Measurements from ENCODE around the gene RBBP9.

The RBBP9 gene

GRCh38 chr20:18477821-18478220, 19.2 kb downstream of the RBBP9 start:
- Mint-ChIP-seq H3K9me3 (no peaks in the 10 kb centered on the region), H3K27ac (no peak overlapping the region), H3K36me3 (ENCODE audit: low read depth) (peaks cover 96% of the 10 kb centered on the region), H3K27me3 (no peaks in the 10 kb centered on the region), H3K4me3 (no peak overlapping the region), H3K4me1 (ENCODE audit: low read depth) (no peaks in the 10 kb centered on the region)
- intact Hi-C loops (cut with micrococcal nuclease): no loop called here

GRCh38 chr20:18477218-18477617, 19.8 kb downstream of the RBBP9 start:
- Mint-ChIP-seq H3K4me1 (ENCODE audit: low read depth) (no peaks in the 10 kb centered on the region), H3K36me3 (ENCODE audit: low read depth) (peaks cover 91% of the 10 kb centered on the region), H3K27me3 (no peaks in the 10 kb centered on the region), H3K27ac (no peak overlapping the region), H3K9me3 (no peaks in the 10 kb centered on the region), H3K4me3 (no peak overlapping the region)
- intact Hi-C loops (cut with micrococcal nuclease): no loop called here

GRCh38 chr20:18466894-18467730, 29.9 kb downstream of the RBBP9 start, which contains the start of the genes DZANK1 and POLR3F:
Gene DZANK1, minus strand, starts transcription at chr20:18467030. Its CDS starts 1,672 bp downstream, at chr20:18465358.
Gene POLR3F, plus strand, starts transcription at chr20:18467390. Its CDS starts 117 bp downstream, at chr20:18467507.
- Mint-ChIP-seq H3K4me3 (peak within 1 kb of the TSS; percentile 86), H3K27ac (peak within 1 kb of the TSS; percentile 90), H3K27me3 (no peaks in the 10 kb centered on the region), H3K9me3 (no peaks in the 10 kb centered on the region), H3K4me1 (ENCODE audit: low read depth) (peaks cover 17% of the 10 kb centered on the region), H3K36me3 (ENCODE audit: low read depth) (peaks cover 38% of the 10 kb centered on the region)
- intact Hi-C loops (cut with micrococcal nuclease): loop anchor here (1.0 to 5.0 kb wide), 6 partner anchors 30 to 180 kb away; partner anchors contain the start of genes RBBP9, SEC23B, SMIM26 and ZNF133

- H3K9me3 Mint-ChIP-seq: no peaks in the 10 kb centered on the region
- peaks cover 17% of the 10 kb centered on the region for H3K4me1 Mint-ChIP-seq (ENCODE audit: low read depth)
- H3K27ac Mint-ChIP-seq: peak overlapping the region; percentile 90
- peak overlapping the region; percentile 86 for H3K4me3 Mint-ChIP-seq
- H3K36me3 Mint-ChIP-seq (ENCODE audit: low read depth): peaks cover 32% of the 10 kb centered on the region
- intact Hi-C loops (cut with micrococcal nuclease): loop anchor here (2.0 to 5.0 kb wide), 4 partner anchors 30 to 179 kb away; partner anchors contain the start of genes RBBP9, SMIM26 and ZNF133
- H3K27me3 Mint-ChIP-seq: no peaks in the 10 kb centered on the region
Observed at GRCh38 chr20:18466574-18466893, 30.5 kb downstream of the RBBP9 start.

GRCh38 chr20:18465536-18466200, 31.4 kb downstream of the RBBP9 start:
- Mint-ChIP-seq H3K9me3 (no peaks in the 10 kb centered on the region), H3K36me3 (ENCODE audit: low read depth) (peaks cover 23% of the 10 kb centered on the region), H3K4me1 (ENCODE audit: low read depth) (peaks cover 17% of the 10 kb centered on the region), H3K27me3 (no peaks in the 10 kb centered on the region), H3K27ac (no peak overlapping the region), H3K4me3 (no peak overlapping the region)
- intact Hi-C loops (cut with micrococcal nuclease): loop anchor here (2.0 to 5.0 kb wide), 4 partner anchors 31 to 178 kb away; partner anchors contain the start of genes RBBP9, SMIM26 and ZNF133

- Mint-ChIP-seq H3K36me3 (ENCODE audit: low read depth) (no peaks in the 10 kb centered on the region), H3K27me3 (no peaks in the 10 kb centered on the region), H3K4me1 (ENCODE audit: low read depth) (no peaks in the 10 kb centered on the region), H3K27ac (no peak overlapping the region), H3K9me3 (peaks cover 8% of the 10 kb centered on the region), H3K4me3 (no peak overlapping the region)
- intact Hi-C loops (cut with micrococcal nuclease): no loop called here
Observed at GRCh38 chr20:18456600-18456999, 40.4 kb downstream of the RBBP9 start.

- Mint-ChIP-seq H3K27me3 (no peaks in the 10 kb centered on the region), H3K9me3 (no peaks in the 10 kb centered on the region), H3K36me3 (ENCODE audit: low read depth) (no peaks in the 10 kb centered on the region), H3K27ac (no peak overlapping the region), H3K4me1 (ENCODE audit: low read depth) (no peaks in the 10 kb centered on the region), H3K4me3 (no peak overlapping the region)
- intact Hi-C loops (cut with micrococcal nuclease): no loop called here
Observed at GRCh38 chr20:18443886-18444285, 53.1 kb downstream of the RBBP9 start.

- peaks cover 9% of the 10 kb centered on the region for H3K9me3 Mint-ChIP-seq
- H3K27ac Mint-ChIP-seq: no peak overlapping the region
- intact Hi-C loops (cut with micrococcal nuclease): no loop called here
- no peaks in the 10 kb centered on the region for H3K27me3 Mint-ChIP-seq
- H3K4me3 Mint-ChIP-seq: no peak overlapping the region
- no peaks in the 10 kb centered on the region for H3K36me3 Mint-ChIP-seq (ENCODE audit: low read depth)
- peaks cover 9% of the 10 kb centered on the region for H3K4me1 Mint-ChIP-seq (ENCODE audit: low read depth)
Observed at GRCh38 chr20:18440403-18440802, 56.6 kb downstream of the RBBP9 start.

GRCh38 chr20:18436847-18437246, 60.2 kb downstream of the RBBP9 start:
- H3K9me3 Mint-ChIP-seq: peaks cover 9% of the 10 kb centered on the region
- H3K4me3 Mint-ChIP-seq: no peak overlapping the region
- no peaks in the 10 kb centered on the region for H3K36me3 Mint-ChIP-seq (ENCODE audit: low read depth)
- intact Hi-C loops (cut with micrococcal nuclease): no loop called here
- no peaks in the 10 kb centered on the region for H3K27me3 Mint-ChIP-seq
- H3K27ac Mint-ChIP-seq: peak overlapping the region; percentile 79
- H3K4me1 Mint-ChIP-seq (ENCODE audit: low read depth): peaks cover 9% of the 10 kb centered on the region
